NT2/D1 (cell line): ENCODE measurements around the gene PIK3C2A.

Experiments
- YY1 ChIP-seq: IDR thresholded peaks from 2 replicates; pipeline ENCODE4 v1.6.1; 2011; ENCODE audit not compliant: insufficient read length, insufficient read depth
- ZNF274 ChIP-seq: IDR thresholded peaks from 2 replicates; pipeline ENCODE4 v1.6.1; 2011; ENCODE audit warnings: mild to moderate bottlenecking, low read depth, low read length

DNA sequence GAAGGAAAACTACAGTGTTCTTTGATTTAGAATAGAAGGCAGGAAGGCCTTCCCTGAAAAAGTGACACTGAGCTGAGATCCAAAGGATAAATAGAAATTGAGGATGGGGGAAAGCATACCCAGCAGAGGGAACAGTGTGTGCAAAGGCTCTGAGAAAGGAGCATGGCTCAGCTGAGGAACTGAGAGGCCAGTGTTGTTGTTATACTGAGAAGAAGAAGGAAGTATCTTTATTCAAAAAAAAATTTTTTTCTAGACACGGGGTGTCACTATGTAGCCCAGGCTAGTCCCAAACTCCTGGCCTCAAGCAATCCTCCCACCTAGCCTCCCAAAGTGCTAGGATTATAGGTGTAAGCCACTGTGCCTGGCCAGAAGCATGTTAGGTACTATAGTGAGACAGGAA lies 3.5 kb upstream of the PIK3C2A start:
- no peak for TF ChIP-seq ZNF274
- TF ChIP-seq YY1 = no peak
